Measurements from ENCODE around the gene MLPH. TPM values are rescaled to one million over a fixed set of nuclear protein-coding genes. Genes with fewer than 3 reads are reported as not detected.

The MLPH gene
- total RNA-seq, 1 donor from 2014 or later, result 27.2 TPM

GRCh38 chr2:237515166-237515565 is 28.1 kb downstream of the MLPH start:
- no peak for DNase-seq (ENCODE audit: extremely low read depth, low read depth, low spot score)

DNA sequence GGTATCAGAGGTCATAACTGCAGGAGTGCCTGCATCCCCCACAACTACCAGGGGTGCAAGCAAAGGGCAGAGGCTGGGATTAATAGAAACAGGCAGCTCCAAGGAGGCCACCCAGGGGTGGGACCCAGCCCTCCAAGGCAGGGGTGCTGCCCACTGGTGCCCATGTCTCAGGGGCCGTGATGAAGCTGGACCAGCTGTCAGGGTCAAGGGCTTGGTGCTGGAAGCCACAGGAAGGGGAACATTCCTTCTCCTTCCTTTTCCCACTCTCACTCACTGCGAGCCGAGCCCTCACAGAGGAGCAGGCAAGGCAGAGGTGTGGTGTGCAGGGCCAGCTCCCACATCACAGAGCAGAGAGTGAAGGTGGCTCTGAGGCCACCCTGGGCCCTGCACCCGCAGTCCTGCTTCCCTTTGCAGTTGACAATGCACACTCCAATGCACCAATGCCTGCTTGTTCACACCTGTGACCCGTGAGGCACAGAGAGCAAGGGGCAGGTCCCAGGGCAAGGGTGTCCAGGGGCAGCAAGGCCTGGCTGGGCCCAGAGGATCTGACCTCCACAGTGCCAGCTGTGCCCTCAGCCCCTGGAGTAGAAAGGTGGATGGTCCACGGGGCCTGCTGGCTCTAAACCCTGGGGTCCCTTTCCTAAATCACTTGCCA is 28.7 kb downstream of the MLPH start:
- no peak for DNase-seq (ENCODE audit: extremely low read depth, low read depth, low spot score)

GRCh38 chr2:237517163-237517562 is 30.1 kb downstream of the MLPH start:
- DNase-seq (ENCODE audit: extremely low read depth, low read depth, low spot score), result no peak

GRCh38 chr2:237517990-237518389 is 30.9 kb downstream of the MLPH start:
- no peak for DNase-seq (ENCODE audit: extremely low read depth, low read depth, low spot score)

DNA sequence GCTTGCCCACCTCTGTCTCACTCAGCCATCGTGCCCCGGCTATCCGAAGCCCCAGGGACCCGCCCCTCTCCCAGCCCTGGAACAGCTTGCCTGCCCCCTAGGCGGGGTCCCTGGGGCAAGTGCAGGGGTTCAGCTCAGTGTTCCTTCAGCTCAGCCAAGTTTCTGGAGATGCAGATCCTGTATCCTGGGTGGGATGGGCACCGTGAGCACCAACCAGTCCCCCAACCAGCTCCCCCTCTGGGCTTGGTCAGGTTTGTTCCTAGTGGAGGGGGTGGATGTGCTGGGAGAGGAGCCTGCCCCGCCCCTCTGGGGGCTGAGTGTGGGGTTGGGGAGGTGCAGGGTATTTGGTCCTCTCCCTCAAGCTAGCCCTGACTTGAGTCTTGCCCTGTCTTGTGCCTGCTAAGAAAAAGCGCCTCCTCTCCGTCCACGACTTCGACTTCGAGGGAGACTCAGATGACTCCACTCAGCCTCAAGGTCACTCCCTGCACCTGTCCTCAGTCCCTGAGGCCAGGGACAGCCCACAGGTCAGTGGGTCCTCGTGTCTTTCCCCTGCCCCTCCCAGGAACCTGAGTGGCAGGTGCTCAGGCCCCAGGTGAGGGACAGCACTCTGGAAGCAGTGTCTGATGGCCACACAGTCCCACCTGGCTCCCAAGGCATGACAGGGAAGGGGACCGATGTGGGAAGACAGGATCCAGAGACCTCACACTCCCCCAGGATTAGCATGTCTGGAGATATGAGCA is 32.6 kb downstream of the MLPH start:
- no peak for DNase-seq (ENCODE audit: extremely low read depth, low read depth, low spot score)

DNA sequence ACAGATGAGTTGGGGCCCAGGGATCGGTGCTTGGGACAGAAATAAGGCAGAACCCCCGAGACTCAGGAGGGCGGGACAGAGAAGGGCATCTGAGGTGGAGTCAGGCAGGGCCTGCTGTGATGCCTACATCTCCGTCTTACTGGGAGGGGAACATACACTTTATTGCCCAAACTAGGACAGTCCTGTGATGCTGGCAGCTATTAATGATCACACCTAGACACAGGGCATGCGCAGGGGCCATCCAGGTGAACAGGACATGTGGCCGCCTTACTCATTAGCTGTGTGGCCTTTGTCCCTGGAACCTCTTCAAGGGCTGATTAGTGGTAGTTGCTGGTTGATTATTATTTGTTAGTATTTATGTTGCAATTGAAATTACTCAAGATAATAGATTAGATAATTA is 33.2 kb downstream of the MLPH start:
- no peak for DNase-seq (ENCODE audit: extremely low read depth, low read depth, low spot score)

DNA sequence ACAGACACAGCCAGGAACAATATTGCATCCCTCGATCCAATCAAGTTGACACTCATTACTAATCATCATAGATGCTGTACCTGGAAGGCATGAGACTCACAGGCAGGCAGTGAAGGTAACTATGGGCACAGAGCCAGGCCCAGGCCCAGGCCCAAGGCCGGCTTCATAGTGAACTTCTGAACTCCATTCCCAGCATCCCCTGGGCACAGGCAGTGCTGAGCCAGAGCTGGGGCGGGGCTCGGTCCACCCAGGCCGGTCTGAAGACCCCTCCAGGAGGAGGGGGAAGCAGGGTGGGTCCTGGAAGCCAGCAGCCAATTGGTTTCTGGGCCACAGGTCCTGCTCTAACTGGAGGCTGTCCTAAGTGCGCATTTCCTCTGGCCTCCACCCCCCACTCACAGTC is 37.6 kb downstream of the MLPH start:
- no peak for DNase-seq (ENCODE audit: extremely low read depth, low read depth, low spot score)

- no peak for DNase-seq (ENCODE audit: extremely low read depth, low read depth, low spot score)
These were observed 38.6 kb downstream of the MLPH start for GRCh38 chr2:237525559-237526157.

GRCh38 chr2:237527233-237527632 is 40.2 kb downstream of the MLPH start:
- DNase-seq (ENCODE audit: extremely low read depth, low read depth, low spot score), result no peak

- no peak for DNase-seq (ENCODE audit: extremely low read depth, low read depth, low spot score)
These were observed 40.7 kb downstream of the MLPH start for GRCh38 chr2:237527766-237528165.

GRCh38 chr2:237529452-237530402 is 42.7 kb downstream of the MLPH start:
- no peak for DNase-seq (ENCODE audit: extremely low read depth, low read depth, low spot score)

DNA sequence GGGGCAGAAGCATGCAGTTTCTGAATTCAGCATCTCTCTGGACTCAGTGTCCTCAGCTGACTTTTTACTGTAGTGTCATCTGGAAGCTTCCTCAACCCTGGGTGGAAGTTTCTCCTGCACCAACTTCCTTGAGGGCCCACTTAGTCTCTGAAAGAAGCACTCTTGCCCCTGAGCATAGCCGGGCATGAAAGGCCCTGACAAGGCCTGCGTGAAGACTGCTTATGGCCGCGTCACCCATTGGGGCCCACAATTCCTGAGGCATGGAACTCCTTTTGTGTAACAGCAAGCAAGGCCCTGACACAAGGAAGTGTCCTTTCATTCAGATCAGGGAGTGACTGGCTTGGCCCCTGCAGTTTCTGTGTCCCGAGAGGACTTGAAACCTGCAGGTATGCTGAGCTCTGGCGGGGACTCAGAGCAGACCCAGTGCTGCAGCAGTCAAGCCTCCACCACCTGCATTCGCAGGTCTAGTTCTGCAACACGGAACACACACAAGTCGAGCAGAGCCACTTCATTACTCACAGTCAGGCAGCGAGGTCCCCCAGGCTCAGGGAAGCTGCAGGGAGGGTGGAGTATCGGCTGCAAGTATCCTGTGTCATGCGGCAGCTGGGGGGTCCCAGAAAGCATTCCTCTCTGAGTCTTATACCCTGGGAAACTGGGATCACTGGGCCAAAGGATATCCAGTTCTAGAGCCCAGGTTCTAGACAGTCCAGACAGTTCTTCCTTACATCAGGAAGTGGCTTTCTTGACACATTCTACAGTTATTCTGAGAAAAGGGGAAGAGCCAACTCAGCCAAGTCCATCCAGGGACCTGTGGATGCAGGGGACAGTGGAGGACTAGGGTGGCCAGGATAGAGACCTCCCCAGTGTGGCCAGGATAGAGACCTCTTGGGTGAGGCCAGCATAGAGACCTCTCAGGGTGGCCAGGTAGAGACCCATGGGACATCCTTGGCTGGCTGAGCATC is 43.7 kb downstream of the MLPH start:
- DNase-seq (ENCODE audit: extremely low read depth, low read depth, low spot score), result no peak

DNA sequence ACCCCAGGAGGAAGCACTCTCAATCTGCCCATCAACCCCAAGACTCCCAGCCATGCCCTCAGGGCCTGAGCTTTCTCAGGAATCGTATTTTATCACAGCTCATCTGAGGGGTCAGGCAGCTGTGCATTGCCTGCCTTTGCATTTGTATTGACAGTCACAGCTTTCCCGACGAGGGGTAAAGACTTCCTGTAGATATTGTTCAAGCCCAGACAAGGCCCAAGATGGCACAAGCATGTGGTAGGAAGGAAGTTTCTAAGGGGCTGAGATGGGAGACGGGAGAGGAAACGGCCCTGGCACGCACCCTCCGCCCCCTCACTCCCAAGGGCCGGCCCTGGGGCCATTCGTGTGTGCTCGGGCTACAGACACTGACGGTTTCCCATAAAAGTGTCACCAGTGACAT is 45.1 kb downstream of the MLPH start:
- no peak for DNase-seq (ENCODE audit: extremely low read depth, low read depth, low spot score)

- DNase-seq (ENCODE audit: extremely low read depth, low read depth, low spot score), result no peak
These were observed 46.7 kb downstream of the MLPH start for GRCh38 chr2:237533668-237534161.

GRCh38 chr2:237534380-237534779 is 47.3 kb downstream of the MLPH start:
- DNase-seq (ENCODE audit: extremely low read depth, low read depth, low spot score), result no peak

GRCh38 chr2:237535385-237536082 is 48.5 kb downstream of the MLPH start:
- no peak for DNase-seq (ENCODE audit: extremely low read depth, low read depth, low spot score)

DNA sequence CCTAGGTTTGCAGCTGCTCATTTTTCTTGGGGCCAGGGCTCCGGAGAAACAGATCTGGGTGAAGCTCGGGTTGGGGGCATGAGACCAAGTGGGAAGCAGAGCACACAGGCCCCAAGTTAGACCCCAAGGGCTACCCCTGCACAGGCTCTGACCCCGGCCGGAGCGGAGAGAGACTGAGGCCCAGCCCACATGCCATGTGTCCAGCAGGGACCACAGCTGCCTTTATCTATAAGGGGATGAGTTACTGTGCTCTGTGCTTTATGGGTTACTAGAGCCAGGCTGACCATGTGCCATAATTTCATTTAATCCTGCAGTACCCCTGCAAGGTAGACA is 49.0 kb downstream of the MLPH start:
- DNase-seq (ENCODE audit: extremely low read depth, low read depth, low spot score), result no peak

GRCh38 chr2:237536617-237537016 is 49.6 kb downstream of the MLPH start:
- no peak for DNase-seq (ENCODE audit: extremely low read depth, low read depth, low spot score)

GRCh38 chr2:237538001-237538720 is 51.1 kb downstream of the MLPH start:
- no peak for DNase-seq (ENCODE audit: extremely low read depth, low read depth, low spot score)

Data from glomerular endothelial cell (primary cell).